ENCODE measurements around the gene PCDHGA8. TPM values are rescaled to one million over a fixed set of nuclear protein-coding genes. Genes with fewer than 3 reads are reported as not detected.
A peak's percentile ranks its signal among the peaks of the same experiment; 100 is the strongest.

PCDHGA8 gene
- total RNA-seq, 1 donor from 2014 or later, result 2.6 TPM

DNA sequence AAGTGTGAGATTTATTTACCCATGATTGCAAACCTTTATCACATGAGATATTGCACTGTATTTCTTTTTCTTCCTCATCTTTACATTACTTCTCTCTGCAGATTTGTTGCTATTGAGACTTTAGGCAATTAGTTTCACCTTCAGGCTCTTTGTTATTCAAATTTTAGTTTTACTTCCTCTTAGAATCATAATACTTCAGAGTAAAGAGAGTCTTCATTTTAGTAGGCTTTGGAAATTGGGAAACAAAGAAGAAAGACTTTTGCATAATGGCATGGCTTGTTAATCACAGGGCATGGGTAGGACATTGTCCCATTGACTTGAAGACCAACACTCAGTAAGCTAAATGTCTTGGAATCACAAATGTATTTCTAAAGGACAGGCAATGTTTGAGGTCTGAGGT is 29.7 kb upstream of the PCDHGA8 start:
- DNase-seq (ENCODE audit: low spot score), result no peak
- peaks cover 14% of the 10 kb centered on the region for H3K27me3 Mint-ChIP-seq (ENCODE audit: unreplicated experiment)
- H3K27ac Mint-ChIP-seq (ENCODE audit: unreplicated experiment), result no peak overlapping the region
- H3K4me3 Mint-ChIP-seq (ENCODE audit: unreplicated experiment), result peak overlapping the region; percentile 68
- peaks cover 23% of the 10 kb centered on the region for H3K4me1 Mint-ChIP-seq (ENCODE audit: unreplicated experiment)
- peaks cover 44% of the 10 kb centered on the region for H3K9me3 Mint-ChIP-seq (ENCODE audit: unreplicated experiment)
- peaks cover 62% of the 10 kb centered on the region for H3K36me3 Mint-ChIP-seq (ENCODE audit: low read depth, unreplicated experiment)
- TF ChIP-seq, protein P1, sequence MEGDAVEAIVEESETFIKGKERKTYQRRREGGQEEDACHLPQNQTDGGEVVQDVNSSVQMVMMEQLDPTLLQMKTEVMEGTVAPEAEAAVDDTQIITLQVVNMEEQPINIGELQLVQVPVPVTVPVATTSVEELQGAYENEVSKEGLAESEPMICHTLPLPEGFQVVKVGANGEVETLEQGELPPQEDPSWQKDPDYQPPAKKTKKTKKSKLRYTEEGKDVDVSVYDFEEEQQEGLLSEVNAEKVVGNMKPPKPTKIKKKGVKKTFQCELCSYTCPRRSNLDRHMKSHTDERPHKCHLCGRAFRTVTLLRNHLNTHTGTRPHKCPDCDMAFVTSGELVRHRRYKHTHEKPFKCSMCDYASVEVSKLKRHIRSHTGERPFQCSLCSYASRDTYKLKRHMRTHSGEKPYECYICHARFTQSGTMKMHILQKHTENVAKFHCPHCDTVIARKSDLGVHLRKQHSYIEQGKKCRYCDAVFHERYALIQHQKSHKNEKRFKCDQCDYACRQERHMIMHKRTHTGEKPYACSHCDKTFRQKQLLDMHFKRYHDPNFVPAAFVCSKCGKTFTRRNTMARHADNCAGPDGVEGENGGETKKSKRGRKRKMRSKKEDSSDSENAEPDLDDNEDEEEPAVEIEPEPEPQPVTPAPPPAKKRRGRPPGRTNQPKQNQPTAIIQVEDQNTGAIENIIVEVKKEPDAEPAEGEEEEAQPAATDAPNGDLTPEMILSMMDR (IDR thresholded peaks at IDR 0.05; ENCODE audit: unreplicated experiment), result no peak

DNA sequence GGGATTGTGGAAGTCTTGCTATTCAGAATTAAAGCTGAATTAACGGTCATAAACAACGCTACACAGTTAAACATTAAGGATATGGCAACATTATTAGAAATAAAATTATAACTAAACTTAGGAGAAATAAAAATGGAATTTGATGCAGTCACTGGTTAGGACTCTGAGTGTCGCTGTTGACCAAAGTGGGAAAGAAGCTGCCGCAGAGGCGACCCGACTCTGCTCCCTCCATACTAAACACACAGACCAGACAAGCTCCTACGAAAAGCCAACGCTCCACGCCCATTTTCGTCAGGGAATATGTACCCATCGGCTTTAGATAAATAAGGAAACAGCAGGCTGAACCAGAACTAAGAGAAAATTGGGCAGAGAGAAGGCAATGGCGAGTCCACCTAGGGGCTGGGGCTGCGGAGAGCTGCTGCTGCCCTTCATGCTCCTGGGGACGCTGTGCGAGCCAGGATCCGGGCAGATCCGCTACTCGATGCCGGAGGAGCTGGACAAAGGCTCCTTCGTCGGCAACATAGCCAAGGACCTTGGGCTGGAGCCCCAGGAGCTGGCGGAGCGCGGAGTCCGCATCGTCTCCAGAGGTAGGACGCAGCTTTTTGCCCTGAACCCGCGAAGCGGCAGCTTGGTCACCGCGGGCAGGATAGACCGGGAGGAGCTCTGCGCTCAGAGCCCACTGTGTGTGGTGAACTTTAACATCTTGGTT is 28.3 kb upstream of the PCDHGA8 start, which contains the start of gene PCDHGA5:
Gene PCDHGA5, plus strand, starts transcription at position 211 of the 709 bp plus-strand sequence. Its CDS starts 169 bp downstream, at position 380.
- peaks cover 44% of the 10 kb centered on the region for H3K9me3 Mint-ChIP-seq (ENCODE audit: unreplicated experiment)
- DNase-seq (ENCODE audit: low spot score), result no peak
- H3K4me1 Mint-ChIP-seq (ENCODE audit: unreplicated experiment), result peaks cover 18% of the 10 kb centered on the region
- no peak within 1 kb of the TSS for H3K27ac Mint-ChIP-seq (ENCODE audit: unreplicated experiment)
- peaks cover 62% of the 10 kb centered on the region for H3K36me3 Mint-ChIP-seq (ENCODE audit: low read depth, unreplicated experiment)
- TF ChIP-seq, protein P1 (IDR thresholded peaks at IDR 0.05; ENCODE audit: unreplicated experiment), result no peak
- peaks cover 14% of the 10 kb centered on the region for H3K27me3 Mint-ChIP-seq (ENCODE audit: unreplicated experiment)
- peak within 1 kb of the TSS; percentile 21 for H3K4me3 Mint-ChIP-seq (ENCODE audit: unreplicated experiment)

DNA sequence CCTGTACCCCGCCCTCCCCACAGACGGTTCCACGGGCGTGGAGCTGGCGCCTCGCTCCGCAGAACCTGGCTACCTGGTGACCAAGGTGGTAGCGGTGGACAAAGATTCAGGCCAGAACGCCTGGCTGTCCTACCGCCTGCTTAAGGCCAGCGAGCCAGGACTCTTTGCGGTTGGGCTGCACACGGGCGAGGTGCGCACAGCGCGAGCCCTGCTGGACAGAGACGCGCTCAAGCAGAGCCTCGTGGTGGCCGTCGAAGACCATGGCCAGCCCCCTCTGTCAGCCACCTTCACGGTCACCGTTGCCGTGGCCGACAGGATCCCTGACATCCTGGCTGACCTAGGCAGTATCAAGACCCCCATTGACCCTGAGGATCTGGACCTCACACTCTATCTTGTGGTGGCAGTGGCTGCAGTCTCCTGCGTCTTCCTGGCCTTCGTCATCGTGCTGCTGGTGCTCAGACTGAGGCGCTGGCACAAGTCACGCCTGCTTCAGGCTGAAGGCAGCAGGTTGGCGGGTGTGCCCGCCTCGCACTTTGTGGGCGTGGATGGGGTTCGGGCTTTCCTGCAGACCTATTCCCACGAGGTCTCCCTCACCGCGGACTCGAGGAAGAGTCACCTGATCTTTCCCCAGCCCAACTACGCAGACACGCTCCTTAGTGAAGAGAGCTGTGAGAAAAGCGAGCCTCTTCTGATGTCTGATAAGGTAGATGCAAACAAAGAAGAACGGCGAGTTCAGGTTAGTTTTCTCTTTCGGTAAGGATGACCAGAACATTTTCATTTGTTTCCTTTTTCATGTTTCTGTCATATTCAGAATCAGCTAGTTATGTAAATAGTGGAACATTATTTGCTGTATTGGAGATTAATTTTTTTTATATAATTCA is 26.2 kb upstream of the PCDHGA8 start:
- Mint-ChIP-seq H3K27ac (ENCODE audit: unreplicated experiment) (no peak overlapping the region), H3K27me3 (ENCODE audit: unreplicated experiment) (peaks cover 10% of the 10 kb centered on the region), H3K4me3 (ENCODE audit: unreplicated experiment) (peak overlapping the region; percentile 15), H3K4me1 (ENCODE audit: unreplicated experiment) (peaks cover 7% of the 10 kb centered on the region), H3K9me3 (ENCODE audit: unreplicated experiment) (peaks cover 31% of the 10 kb centered on the region), H3K36me3 (ENCODE audit: low read depth, unreplicated experiment) (peaks cover 58% of the 10 kb centered on the region)
- TF ChIP-seq, protein P1 (IDR thresholded peaks at IDR 0.05; ENCODE audit: unreplicated experiment), result no peak
- no peak for DNase-seq (ENCODE audit: low spot score)

DNA sequence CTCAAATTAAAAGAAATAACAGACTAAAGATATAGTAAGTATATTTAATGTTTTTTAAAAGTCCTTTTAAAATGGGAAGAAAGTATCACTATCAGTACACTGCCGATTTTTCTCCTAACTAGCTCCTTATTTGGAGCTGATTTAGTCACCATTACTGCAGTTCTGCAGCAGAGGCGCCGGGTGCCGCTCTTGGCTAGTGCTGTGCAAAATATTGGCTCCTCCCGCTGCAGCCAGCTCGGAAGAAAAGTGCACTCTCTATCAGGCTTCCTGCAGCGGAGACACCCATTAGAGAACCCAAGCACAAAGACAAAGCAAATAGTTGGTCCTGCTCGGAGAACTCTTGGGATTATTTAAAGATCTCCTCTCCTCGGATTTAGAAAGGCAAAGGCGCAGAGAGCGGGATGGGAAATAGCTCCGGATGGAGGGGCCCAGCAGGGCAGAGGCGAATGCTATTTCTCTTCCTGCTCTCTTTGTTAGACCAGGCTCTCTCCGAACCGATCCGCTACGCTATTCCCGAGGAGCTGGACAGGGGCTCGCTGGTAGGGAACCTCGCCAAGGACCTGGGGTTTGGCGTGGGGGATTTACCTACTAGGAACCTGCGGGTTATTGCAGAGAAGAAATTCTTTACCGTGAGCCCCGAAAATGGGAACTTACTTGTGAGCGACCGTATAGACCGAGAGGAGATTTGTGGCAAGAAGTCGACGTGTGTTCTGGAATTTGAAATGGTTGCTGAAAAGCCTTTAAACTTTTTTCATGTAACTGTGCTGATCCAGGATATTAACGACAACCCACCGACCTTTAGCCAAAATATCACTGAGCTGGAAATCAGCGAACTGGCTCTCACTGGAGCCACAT is 22.2 kb upstream of the PCDHGA8 start, which contains the start of gene PCDHGB3:
Gene PCDHGB3, plus strand, starts transcription at position 249 of the 855 bp plus-strand sequence. Its CDS starts 153 bp downstream, at position 402.
- TF ChIP-seq, protein P1 (IDR thresholded peaks at IDR 0.05; ENCODE audit: unreplicated experiment), result no peak
- H3K27me3 Mint-ChIP-seq (ENCODE audit: unreplicated experiment), result peaks cover 2% of the 10 kb centered on the region
- H3K9me3 Mint-ChIP-seq (ENCODE audit: unreplicated experiment), result peaks cover 28% of the 10 kb centered on the region
- H3K4me3 Mint-ChIP-seq (ENCODE audit: unreplicated experiment), result peak within 1 kb of the TSS; percentile 76
- peaks cover 56% of the 10 kb centered on the region for H3K36me3 Mint-ChIP-seq (ENCODE audit: low read depth, unreplicated experiment)
- no peaks in the 10 kb centered on the region for H3K4me1 Mint-ChIP-seq (ENCODE audit: unreplicated experiment)
- DNase-seq (ENCODE audit: low spot score), result no peak
- H3K27ac Mint-ChIP-seq (ENCODE audit: unreplicated experiment), result no peak within 1 kb of the TSS

Measured in endothelial cell (in vitro differentiated cells).